ENCODE measurements around the gene ZACN. TPM values are rescaled to one million over a fixed set of nuclear protein-coding genes. Genes with fewer than 3 reads are reported as not detected.
"Not testable (repeated sequence)": the region's sequence is repeated elsewhere in the genome, so short reads cannot be mapped to it uniquely, and the experiment has no call there.

ZACN gene
- total and polyA plus RNA-seq, 4 donors = 0.75 to 3.0 TPM; not detected in 2

- ATAC-seq (ENCODE audit: low FRiP score) (no peak), DNase-seq (no peak)
- no peak overlapping the region for H3K4me3 ChIP-seq (ENCODE audit: low read length in 2 of 2)
- intact Hi-C loops (cut with DNase I) = no loop called here
- no peak overlapping the region for H3K27ac ChIP-seq (ENCODE audit: low read depth in 1 of 2, low read length in 2 of 2)
- peaks cover 9 to 24% of the 10 kb centered on the region in 2 donors for H3K36me3 ChIP-seq (ENCODE audit: control insufficient read depth in 1 of 2, insufficient read depth in 2 of 2, low read length in 1 of 2)
- 72 to 75% methylated on average over 6 of the region's 6 CpGs for WGBS, 2 donors
- no peaks in the 10 kb centered on the region for H3K4me1 ChIP-seq (ENCODE audit: control insufficient read depth in 1 of 2, insufficient read depth in 2 of 2, low read length in 2 of 2)
- no peaks in the 10 kb centered on the region for H3K27me3 ChIP-seq (ENCODE audit: control insufficient read depth in 1 of 2, insufficient read depth in 2 of 2, low read length in 1 of 2)
- H3K9me3 ChIP-seq (ENCODE audit: control insufficient read depth, low read length) = no peaks in the 10 kb centered on the region
These were observed 38.6 kb upstream of the ZACN start for GRCh38 chr17:76040376-76040775.

GRCh38 chr17:76042868-76043267, 36.1 kb upstream of the ZACN start:
- H3K4me1 ChIP-seq (ENCODE audit: control insufficient read depth in 1 of 2, insufficient read depth in 2 of 2, low read length in 2 of 2); H3K27ac ChIP-seq (ENCODE audit: low read depth in 1 of 2, low read length in 2 of 2); H3K9me3 ChIP-seq (ENCODE audit: control insufficient read depth, low read length); H3K27me3 ChIP-seq (ENCODE audit: control insufficient read depth in 1 of 2, insufficient read depth in 2 of 2, low read length in 1 of 2); H3K4me3 ChIP-seq (ENCODE audit: low read length in 2 of 2); ATAC-seq (ENCODE audit: low FRiP score); intact Hi-C loops (cut with DNase I); DNase-seq: not testable (repeated sequence)
- peaks cover 10 to 28% of the 10 kb centered on the region in 2 donors for H3K36me3 ChIP-seq (ENCODE audit: control insufficient read depth in 1 of 2, insufficient read depth in 2 of 2, low read length in 1 of 2)
- WGBS, 2 donors = 95 to 98% methylated on average over 3 of the region's 3 CpGs

GRCh38 chr17:76044475-76045007, 34.4 kb upstream of the ZACN start:
- H3K27ac ChIP-seq (ENCODE audit: low read depth in 1 of 2, low read length in 2 of 2); H3K9me3 ChIP-seq (ENCODE audit: control insufficient read depth, low read length); H3K4me3 ChIP-seq (ENCODE audit: low read length in 2 of 2); ATAC-seq (ENCODE audit: low FRiP score); intact Hi-C loops (cut with DNase I); DNase-seq; H3K4me1 ChIP-seq (ENCODE audit: control insufficient read depth in 1 of 2, insufficient read depth in 2 of 2, low read length in 2 of 2); H3K27me3 ChIP-seq (ENCODE audit: control insufficient read depth in 1 of 2, insufficient read depth in 2 of 2, low read length in 1 of 2): not testable (repeated sequence)
- peaks cover 19 to 31% of the 10 kb centered on the region in 2 donors for H3K36me3 ChIP-seq (ENCODE audit: control insufficient read depth in 1 of 2, insufficient read depth in 2 of 2, low read length in 1 of 2)
- WGBS, 2 donors = 71% methylated on average over 11 of the region's 11 CpGs

- Histone ChIP-seq H3K36me3 (ENCODE audit: control insufficient read depth in 1 of 2, insufficient read depth in 2 of 2, low read length in 1 of 2) (peaks cover 24% of the 10 kb centered on the region in 2 donors), H3K27ac (ENCODE audit: low read depth in 1 of 2, low read length in 2 of 2) (no peak overlapping the region), H3K4me3 (ENCODE audit: low read length in 2 of 2) (no peak overlapping the region), H3K4me1 (ENCODE audit: control insufficient read depth in 1 of 2, insufficient read depth in 2 of 2, low read length in 2 of 2) (no peaks in the 10 kb centered on the region), H3K9me3 (ENCODE audit: control insufficient read depth, low read length) (no peaks in the 10 kb centered on the region), H3K27me3 (ENCODE audit: control insufficient read depth in 1 of 2, insufficient read depth in 2 of 2, low read length in 1 of 2) (no peaks in the 10 kb centered on the region)
- WGBS, 2 donors = 80 to 86% methylated on average over 8 of the region's 8 CpGs
- ATAC-seq (ENCODE audit: low FRiP score) (no peak), DNase-seq (no peak)
- intact Hi-C loops (cut with DNase I) = no loop called here
These were observed 32.9 kb upstream of the ZACN start for GRCh38 chr17:76046064-76046463.

GRCh38 chr17:76048025-76048605, 30.9 kb upstream of the ZACN start:
- Histone ChIP-seq H3K27ac (ENCODE audit: low read depth in 1 of 2, low read length in 2 of 2) (no peak overlapping the region), H3K4me3 (ENCODE audit: low read length in 2 of 2) (no peak overlapping the region), H3K36me3 (ENCODE audit: control insufficient read depth in 1 of 2, insufficient read depth in 2 of 2, low read length in 1 of 2) (peaks cover 18 to 24% of the 10 kb centered on the region in 2 donors), H3K27me3 (ENCODE audit: control insufficient read depth in 1 of 2, insufficient read depth in 2 of 2, low read length in 1 of 2) (no peaks in the 10 kb centered on the region), H3K9me3 (ENCODE audit: control insufficient read depth, low read length) (no peaks in the 10 kb centered on the region), H3K4me1 (ENCODE audit: control insufficient read depth in 1 of 2, insufficient read depth in 2 of 2, low read length in 2 of 2) (no peaks in the 10 kb centered on the region)
- DNase-seq (peak in 1 of 2 donors; percentile 3), ATAC-seq (ENCODE audit: low FRiP score) (no peak)
- 80 to 83% methylated on average over 9 of the region's 9 CpGs for WGBS, 2 donors
- intact Hi-C loops (cut with DNase I) = no loop called here

- WGBS, 2 donors = 84 to 86% methylated on average over 9 of the region's 9 CpGs
- H3K9me3 ChIP-seq (ENCODE audit: control insufficient read depth, low read length) = no peaks in the 10 kb centered on the region
- no peaks in the 10 kb centered on the region for H3K27me3 ChIP-seq (ENCODE audit: control insufficient read depth in 1 of 2, insufficient read depth in 2 of 2, low read length in 1 of 2)
- H3K27ac ChIP-seq (ENCODE audit: low read depth in 1 of 2, low read length in 2 of 2) = no peak overlapping the region
- H3K4me1 ChIP-seq (ENCODE audit: control insufficient read depth in 1 of 2, insufficient read depth in 2 of 2, low read length in 2 of 2) = no peaks in the 10 kb centered on the region
- ATAC-seq (ENCODE audit: low FRiP score) (no peak), DNase-seq (no peak)
- no peak overlapping the region for H3K4me3 ChIP-seq (ENCODE audit: low read length in 2 of 2)
- intact Hi-C loops (cut with DNase I) = no loop called here
- H3K36me3 ChIP-seq (ENCODE audit: control insufficient read depth in 1 of 2, insufficient read depth in 2 of 2, low read length in 1 of 2) = peaks cover 16 to 20% of the 10 kb centered on the region in 2 donors
These were observed 30.3 kb upstream of the ZACN start for GRCh38 chr17:76048711-76049110.

- no peaks in the 10 kb centered on the region for H3K9me3 ChIP-seq (ENCODE audit: control insufficient read depth, low read length)
- H3K36me3 ChIP-seq (ENCODE audit: control insufficient read depth in 1 of 2, insufficient read depth in 2 of 2, low read length in 1 of 2) = peaks cover 14 to 19% of the 10 kb centered on the region in 2 donors
- H3K4me1 ChIP-seq (ENCODE audit: control insufficient read depth in 1 of 2, insufficient read depth in 2 of 2, low read length in 2 of 2) = no peaks in the 10 kb centered on the region
- ATAC-seq (ENCODE audit: low FRiP score) (no peak), DNase-seq (no peak)
- H3K27ac ChIP-seq (ENCODE audit: low read depth in 1 of 2, low read length in 2 of 2) = no peak overlapping the region
- intact Hi-C loops (cut with DNase I) = no loop called here
- H3K27me3 ChIP-seq (ENCODE audit: control insufficient read depth in 1 of 2, insufficient read depth in 2 of 2, low read length in 1 of 2) = no peaks in the 10 kb centered on the region
- H3K4me3 ChIP-seq (ENCODE audit: low read length in 2 of 2) = no peak overlapping the region
- 84 to 88% methylated on average over 3 of the region's 3 CpGs for WGBS, 2 donors
These were observed 29.7 kb upstream of the ZACN start for GRCh38 chr17:76049239-76049638.

- WGBS, 2 donors = 90 to 91% methylated on average over 15 of the region's 15 CpGs
- Histone ChIP-seq H3K4me3 (ENCODE audit: low read length in 2 of 2) (no peak overlapping the region), H3K36me3 (ENCODE audit: control insufficient read depth in 1 of 2, insufficient read depth in 2 of 2, low read length in 1 of 2) (peaks cover 12 to 15% of the 10 kb centered on the region in 2 donors), H3K27ac (ENCODE audit: low read depth in 1 of 2, low read length in 2 of 2) (no peak overlapping the region), H3K27me3 (ENCODE audit: control insufficient read depth in 1 of 2, insufficient read depth in 2 of 2, low read length in 1 of 2) (no peaks in the 10 kb centered on the region), H3K4me1 (ENCODE audit: control insufficient read depth in 1 of 2, insufficient read depth in 2 of 2, low read length in 2 of 2) (no peaks in the 10 kb centered on the region), H3K9me3 (ENCODE audit: control insufficient read depth, low read length) (no peaks in the 10 kb centered on the region)
- intact Hi-C loops (cut with DNase I) = no loop called here
- DNase-seq (peak in 1 of 2 donors; percentile 73), ATAC-seq (ENCODE audit: low FRiP score) (no peak)
These were observed 29.0 kb upstream of the ZACN start for GRCh38 chr17:76049836-76050537.
